GM12878 (cell line): Measurements from ENCODE around the gene SLC24A3. TPM values are rescaled to one million over a fixed set of nuclear protein-coding genes. Genes with fewer than 3 reads are reported as not detected.

ENCODE experiments used
- ATAC-seq: fragments of 200-7000 bp; cut with Tn5 transposase; 3 replicates; pipeline ENCODE4 v1.9.1; 2020; ENCODE audit warnings: mild to moderate bottlenecking, moderate library complexity
- BruUV-seq: library from RNA; stranded (reverse); fragments of 400-500 nt; replicated peaks from 2 replicates; lab custom pipeline; 2021; lab: Mats Ljungman, UMichigan
- CTCF ChIA-PET: fragments of 300-600 bp; sonication (Branson Sonifier 250); formaldehyde crosslinking; extraction: SDS; loops from one replicate; lab custom pipeline; 2021; ENCODE audit warnings: inconsistent platforms; lab: Yijun Ruan, JAX
- POLR2A ChIA-PET: fragments of 350-600 bp; formaldehyde crosslinking; extraction: SDS; loops from one replicate; lab custom pipeline; 2021; ENCODE audit warnings: inconsistent platforms; lab: Charles Lee
- RAD21 ChIA-PET: fragments of 300-600 bp; sonication (Branson Sonifier 250); formaldehyde crosslinking; loops from one replicate; lab custom pipeline; 2023; ENCODE audit warnings: antibody characterized with exemption; ENCODE audit not compliant: unreplicated experiment; lab: Charles Lee
- SMC1A ChIA-PET: fragments of 300-600 bp; sonication (Branson Sonifier 250); formaldehyde crosslinking; loops from one replicate; lab custom pipeline; 2023; ENCODE audit not compliant: unreplicated experiment, uncharacterized antibody; lab: Charles Lee
- DNase-seq: peaks from one replicate; pipeline ENCODE4 v3.0.0-alpha.2; 2011; ENCODE audit warnings: low read depth, low spot score
- FAIRE-seq: peaks from 3 replicates; lab custom pipeline; 2011; peaks lifted over from hg19 to GRCh38; lab: Jason Lieb, UNC
- H2AFZ ChIP-seq: 2 replicates; pipeline ENCODE4 v1.6.0; 2011; ENCODE audit warnings: low read depth, low read length, control low read depth; ENCODE audit not compliant: control insufficient read depth
- H3K27ac ChIP-seq: 2 replicates; pipeline ENCODE4 v1.5.1; 2011; ENCODE audit warnings: control low read depth; ENCODE audit not compliant: control insufficient read depth, insufficient read depth
- H3K27me3 ChIP-seq, 2 experiments: replicated peaks in 1 of 2; 2 replicates each; pipeline versions ENCODE4 v1.6.0 to v1.6.1; 2011; ENCODE audit warnings: low read length in 1 of 2; ENCODE audit not compliant: control insufficient read depth in 2 of 2, insufficient read depth in 2 of 2
- H3K36me3 ChIP-seq, 2 experiments: 2 replicates each; pipeline ENCODE4 v1.5.1; 2011; ENCODE audit warnings: low read length in 1 of 2; ENCODE audit not compliant: control insufficient read depth in 2 of 2, insufficient read depth in 2 of 2
- H3K4me1 ChIP-seq: 2 replicates; pipeline ENCODE4 v1.6.1; 2011; ENCODE audit warnings: mild to moderate bottlenecking, low read length, moderate library complexity, mixed read lengths; ENCODE audit not compliant: control insufficient read depth, insufficient read depth
- H3K4me2 ChIP-seq: 2 replicates; pipeline ENCODE4 v1.6.0; 2011; ENCODE audit warnings: control low read depth; ENCODE audit not compliant: control insufficient read depth, insufficient read depth
- H3K4me3 ChIP-seq: fragments of 200-600 bp; sonication (generic); 2 replicates; pipeline ENCODE4 v1.5.1; 2016
- H3K79me2 ChIP-seq: 2 replicates; pipeline ENCODE4 v1.6.0; 2011; ENCODE audit warnings: low read length; ENCODE audit not compliant: control insufficient read depth, insufficient read depth
- H3K9ac ChIP-seq: 2 replicates; pipeline ENCODE4 v1.8.0; 2011; ENCODE audit warnings: low read length, control low read depth, mixed read lengths; ENCODE audit not compliant: control insufficient read depth, insufficient read depth
- H3K9me3 ChIP-seq: replicated peaks from 3 replicates; pipeline ENCODE4 v1.5.1; 2011; ENCODE audit warnings: mild to moderate bottlenecking, low read length; ENCODE audit not compliant: control insufficient read depth, insufficient read depth
- H4K20me1 ChIP-seq: 2 replicates; pipeline ENCODE4 v1.6.0; 2011; ENCODE audit not compliant: control insufficient read depth, insufficient read depth
- CHD1 ChIP-seq: IDR thresholded peaks from 2 replicates; pipeline ENCODE4 v1.6.1; 2012; ENCODE audit warnings: low read depth, low read length, improper control_type of control experiment
- DPF2 ChIP-seq: fragments of 450-650 bp; IDR thresholded peaks from 2 replicates; pipeline ENCODE4 v1.6.1; 2017; ENCODE audit warnings: mild to moderate bottlenecking
- EGR1 ChIP-seq, 2 experiments: IDR thresholded peaks; 1 replicate in 1 of 2; 2 replicates in 1 of 2; pipeline ENCODE4 v1.6.1; 2011 to 2012; ENCODE audit warnings: low read depth in 2 of 2, low read length in 2 of 2, borderline replicate concordance in 1 of 2, mild to moderate bottlenecking in 1 of 2, moderate library complexity in 1 of 2
- IRF4 ChIP-seq: IDR thresholded peaks from 2 replicates; pipeline ENCODE4 v1.6.1; 2011; ENCODE audit warnings: low read depth, low read length
- MTA2 ChIP-seq: fragments of 450-650 bp; IDR thresholded peaks from 2 replicates; pipeline ENCODE4 v1.6.1; 2016; ENCODE audit warnings: low read depth, mild to moderate bottlenecking, moderate library complexity
- NRF1 ChIP-seq: conservative IDR thresholded peaks from 2 replicates; pipeline ENCODE4 v1.6.1; 2011; ENCODE audit warnings: mild to moderate bottlenecking, low read depth, low read length, improper control_type of control experiment
- POLR2AphosphoS2 ChIP-seq: IDR thresholded peaks from 2 replicates; pipeline ENCODE4 v1.6.1; 2011; ENCODE audit warnings: low read depth, mild to moderate bottlenecking, low read length, improper control_type of control experiment, moderate library complexity
- RAD21 ChIP-seq: IDR thresholded peaks from 2 replicates; pipeline ENCODE4 v1.6.1; 2011; ENCODE audit warnings: mild to moderate bottlenecking, low read depth, low read length, moderate library complexity; ENCODE audit not compliant: insufficient read depth
- WGBS: methylation state at CpG from one replicate; pipeline ENCODE4 v1.1.6; 2016; ENCODE audit warnings: low lambda C conversion rate; ENCODE audit not compliant: insufficient replicate concordance, insufficient coverage; ENCODE audit errors: missing lambda C conversion rate; 5-methylcytosine and 5-hydroxymethylcytosine counted together
- in situ Hi-C: fragments of 300-500 bp; cut with MboI; formaldehyde crosslinking; loops from 9 replicates; pipeline ENCODE4 v1.14.3; 2018; ENCODE audit warnings: mixed read lengths
- intact Hi-C: fragments of 100-400 bp; cut with micrococcal nuclease; formaldehyde crosslinking; loops from one replicate; pipeline ENCODE4 v1.14.2; 2022; ENCODE audit not compliant: unreplicated experiment
- polyA plus RNA-seq, 11 experiments: library from polyadenylated mRNA; depleted of rRNA in 4 of 11; unstranded in 6 of 11; stranded (reverse) in 5 of 11; fragments of >200 nt; fragmentation: Nextera tagmentation in 4 of 11; fragmentation: Illumina TruSeq in 1 of 11; extraction: Ambion mirVana in 4 of 11; extraction: Trizol in 1 of 11; gene quantifications; 1 replicate in 1 of 11; 2 replicates in 10 of 11; pipeline versions ENCODE4 v1.2.1 to v1.2.3, GENCODE V29; 2011 to 2016; ENCODE audit warnings: inconsistent platforms in 2 of 11, missing spikeins in 2 of 11, low read depth in 1 of 11
- total RNA-seq, 4 experiments: library from RNA; depleted of rRNA in 3 of 4; stranded (reverse); fragments of >200 nt in 3 of 4; fragmentation: Illumina TruSeq in 1 of 4; extraction: Trizol in 1 of 4; gene quantifications; 2 replicates each; pipeline versions ENCODE4 v1.2.1 to v1.2.3, GENCODE V29; 2013 to 2021
- TF ChIP-seq, protein P1 (sequence below): fragments of 450-650 bp; formaldehyde crosslinking; IDR thresholded peaks from 2 replicates; pipeline ENCODE4 v1.4.0; 2020; ENCODE audit warnings: mild to moderate bottlenecking, moderate library complexity
- TF ChIP-seq, protein P2 (sequence below): fragments of 450-650 bp; IDR thresholded peaks from 2 replicates; pipeline ENCODE4 v1.6.1; 2017; ENCODE audit warnings: mild to moderate bottlenecking
- TF ChIP-seq, protein P3 (sequence below): fragments of 450-650 bp; IDR thresholded peaks from 2 replicates; pipeline ENCODE4 v1.6.1; 2017; ENCODE audit warnings: low read depth, mild to moderate bottlenecking, moderate library complexity

Gene SLC24A3
- total and polyA plus RNA-seq, 10 of the 15 experiments (the other 5 are each of a cell fraction or from before 2014, with no cell fraction given), result 0.04 TPM; not detected in 9

DNA sequence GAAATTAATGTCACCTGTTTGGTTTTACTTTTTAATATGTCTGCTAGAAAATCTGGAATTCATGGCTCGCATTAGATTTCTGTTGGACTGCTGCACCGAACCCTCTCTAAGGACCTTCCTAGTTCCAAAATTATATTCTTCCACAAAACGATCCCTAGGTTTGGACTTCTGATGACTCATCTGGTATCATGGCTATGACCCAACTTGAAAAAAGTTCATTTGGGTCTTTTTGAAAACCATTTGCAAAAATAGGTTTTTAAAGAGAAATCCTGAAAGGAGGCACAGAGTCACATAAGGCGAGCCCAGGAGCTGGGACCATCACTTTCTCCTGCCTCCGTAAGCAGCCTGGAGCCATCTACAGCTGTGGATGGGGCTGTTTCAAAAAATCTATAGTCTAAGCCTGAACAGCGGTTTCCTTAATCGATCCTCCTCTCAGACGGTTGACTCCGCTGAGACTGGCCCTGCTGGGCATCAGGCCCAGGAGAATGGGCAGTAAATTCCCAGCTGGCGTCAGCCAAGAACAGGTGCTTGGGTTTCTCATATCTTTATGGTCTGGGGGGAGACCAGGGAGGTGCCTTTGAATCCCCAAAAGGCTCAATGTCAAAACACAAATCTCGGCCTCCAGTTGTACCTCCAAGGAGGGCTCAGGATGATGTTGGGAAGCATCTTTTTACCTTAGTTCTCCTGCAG is 44.6 kb downstream of the SLC24A3 start:
- H3K9me3 ChIP-seq, result no peaks in the 10 kb centered on the region
- WGBS, result 60% methylated on average over 11 of the region's 11 CpGs
- no peaks in the 10 kb centered on the region for H3K36me3 ChIP-seq
- no peak overlapping the region for H2AFZ ChIP-seq
- no TSS peak for BruUV-seq
- intact Hi-C loops, result loop anchor here (10.0 kb wide), 1 partner anchor 62 kb away; no protein-coding TSS in a partner anchor
- POLR2A ChIA-PET, result no interaction called here
- TF ChIP-seq, protein P1, sequence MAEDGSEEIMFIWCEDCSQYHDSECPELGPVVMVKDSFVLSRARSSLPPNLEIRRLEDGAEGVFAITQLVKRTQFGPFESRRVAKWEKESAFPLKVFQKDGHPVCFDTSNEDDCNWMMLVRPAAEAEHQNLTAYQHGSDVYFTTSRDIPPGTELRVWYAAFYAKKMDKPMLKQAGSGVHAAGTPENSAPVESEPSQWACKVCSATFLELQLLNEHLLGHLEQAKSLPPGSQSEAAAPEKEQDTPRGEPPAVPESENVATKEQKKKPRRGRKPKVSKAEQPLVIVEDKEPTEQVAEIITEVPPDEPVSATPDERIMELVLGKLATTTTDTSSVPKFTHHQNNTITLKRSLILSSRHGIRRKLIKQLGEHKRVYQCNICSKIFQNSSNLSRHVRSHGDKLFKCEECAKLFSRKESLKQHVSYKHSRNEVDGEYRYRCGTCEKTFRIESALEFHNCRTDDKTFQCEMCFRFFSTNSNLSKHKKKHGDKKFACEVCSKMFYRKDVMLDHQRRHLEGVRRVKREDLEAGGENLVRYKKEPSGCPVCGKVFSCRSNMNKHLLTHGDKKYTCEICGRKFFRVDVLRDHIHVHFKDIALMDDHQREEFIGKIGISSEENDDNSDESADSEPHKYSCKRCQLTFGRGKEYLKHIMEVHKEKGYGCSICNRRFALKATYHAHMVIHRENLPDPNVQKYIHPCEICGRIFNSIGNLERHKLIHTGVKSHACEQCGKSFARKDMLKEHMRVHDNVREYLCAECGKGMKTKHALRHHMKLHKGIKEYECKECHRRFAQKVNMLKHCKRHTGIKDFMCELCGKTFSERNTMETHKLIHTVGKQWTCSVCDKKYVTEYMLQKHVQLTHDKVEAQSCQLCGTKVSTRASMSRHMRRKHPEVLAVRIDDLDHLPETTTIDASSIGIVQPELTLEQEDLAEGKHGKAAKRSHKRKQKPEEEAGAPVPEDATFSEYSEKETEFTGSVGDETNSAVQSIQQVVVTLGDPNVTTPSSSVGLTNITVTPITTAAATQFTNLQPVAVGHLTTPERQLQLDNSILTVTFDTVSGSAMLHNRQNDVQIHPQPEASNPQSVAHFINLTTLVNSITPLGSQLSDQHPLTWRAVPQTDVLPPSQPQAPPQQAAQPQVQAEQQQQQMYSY (CRISPR knock-in tag), result no peak
- no peak for TF ChIP-seq MTA2
- TF ChIP-seq, protein P2, sequence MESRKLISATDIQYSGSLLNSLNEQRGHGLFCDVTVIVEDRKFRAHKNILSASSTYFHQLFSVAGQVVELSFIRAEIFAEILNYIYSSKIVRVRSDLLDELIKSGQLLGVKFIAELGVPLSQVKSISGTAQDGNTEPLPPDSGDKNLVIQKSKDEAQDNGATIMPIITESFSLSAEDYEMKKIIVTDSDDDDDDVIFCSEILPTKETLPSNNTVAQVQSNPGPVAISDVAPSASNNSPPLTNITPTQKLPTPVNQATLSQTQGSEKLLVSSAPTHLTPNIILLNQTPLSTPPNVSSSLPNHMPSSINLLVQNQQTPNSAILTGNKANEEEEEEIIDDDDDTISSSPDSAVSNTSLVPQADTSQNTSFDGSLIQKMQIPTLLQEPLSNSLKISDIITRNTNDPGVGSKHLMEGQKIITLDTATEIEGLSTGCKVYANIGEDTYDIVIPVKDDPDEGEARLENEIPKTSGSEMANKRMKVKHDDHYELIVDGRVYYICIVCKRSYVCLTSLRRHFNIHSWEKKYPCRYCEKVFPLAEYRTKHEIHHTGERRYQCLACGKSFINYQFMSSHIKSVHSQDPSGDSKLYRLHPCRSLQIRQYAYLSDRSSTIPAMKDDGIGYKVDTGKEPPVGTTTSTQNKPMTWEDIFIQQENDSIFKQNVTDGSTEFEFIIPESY, result no peak
- no peak for TF ChIP-seq NRF1
- TF ChIP-seq IRF4, result no peak
- TF ChIP-seq RAD21, result no peak
- TF ChIP-seq, protein P3, sequence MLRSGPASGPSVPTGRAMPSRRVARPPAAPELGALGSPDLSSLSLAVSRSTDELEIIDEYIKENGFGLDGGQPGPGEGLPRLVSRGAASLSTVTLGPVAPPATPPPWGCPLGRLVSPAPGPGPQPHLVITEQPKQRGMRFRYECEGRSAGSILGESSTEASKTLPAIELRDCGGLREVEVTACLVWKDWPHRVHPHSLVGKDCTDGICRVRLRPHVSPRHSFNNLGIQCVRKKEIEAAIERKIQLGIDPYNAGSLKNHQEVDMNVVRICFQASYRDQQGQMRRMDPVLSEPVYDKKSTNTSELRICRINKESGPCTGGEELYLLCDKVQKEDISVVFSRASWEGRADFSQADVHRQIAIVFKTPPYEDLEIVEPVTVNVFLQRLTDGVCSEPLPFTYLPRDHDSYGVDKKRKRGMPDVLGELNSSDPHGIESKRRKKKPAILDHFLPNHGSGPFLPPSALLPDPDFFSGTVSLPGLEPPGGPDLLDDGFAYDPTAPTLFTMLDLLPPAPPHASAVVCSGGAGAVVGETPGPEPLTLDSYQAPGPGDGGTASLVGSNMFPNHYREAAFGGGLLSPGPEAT, result no peak
- TF ChIP-seq CHD1, result no peak
- TF ChIP-seq EGR1 (IDR thresholded peaks at IDR 0.05; ENCODE audit: borderline replicate concordance in 1 of 2, low read depth in 2 of 2, low read length in 2 of 2), result no peak
- TF ChIP-seq DPF2, result no peak
- no peak for TF ChIP-seq POLR2AphosphoS2
- TF ChIP-seq, all 136 proteins: peak for 0
- ChIA-PET SMC1A (no interaction called here), RAD21 (interaction anchor here (0.7 kb wide), 1 partner anchor 249 kb away, joined by 3 read pairs; no protein-coding TSS in a partner anchor), CTCF (interaction anchor here (0.5 to 1.3 kb wide), 2 partner anchors 17 to 538 kb away, joined by 3 read pairs; no protein-coding TSS in a partner anchor)
- H3K4me2 ChIP-seq, result no peak overlapping the region
- no peaks in the 10 kb centered on the region for H4K20me1 ChIP-seq
- 0 out of 4 replicates have a peak, but pooled peaks cover 0 to 2% of the 10 kb centered on the region in 2 experiments for H3K27me3 ChIP-seq
- in situ Hi-C loops, result no loop called here
- H3K4me1 ChIP-seq, result peaks cover 10% of the 10 kb centered on the region
- H3K79me2 ChIP-seq, result no peaks in the 10 kb centered on the region
- no peak for DNase-seq
- H3K9ac ChIP-seq, result no peak overlapping the region
- H3K27ac ChIP-seq, result no peak overlapping the region
- no peak for FAIRE-seq
- ATAC-seq, result no peak
- H3K4me3 ChIP-seq, result no peak overlapping the region
